Left lung (tissue), 10 donors: ENCODE data around the gene ZNF879. TPM values are rescaled to one million over a fixed set of nuclear protein-coding genes. Genes with fewer than 3 reads are reported as not detected.

Experiments
- ATAC-seq: fragments of 200-7000 bp; cut with Tn5 transposase; one replicate; pipeline ENCODE4 v1.9.1; 2020; ENCODE audit warnings: moderate library complexity
- DNase-seq, 4 donors: peaks; one replicate each; pipeline ENCODE4 v3.0.0-alpha.2; 2013 to 2020
- H3K27ac ChIP-seq, 2 donors: fragments of 200-600 bp; sonication (generic) in 1 of 2; one replicate each; pipeline versions ENCODE4 v1.5.0 to v1.8.0; 2020 to 2021
- H3K27me3 ChIP-seq, 2 donors: fragments of 200-600 bp; sonication (generic) in 1 of 2; one replicate each; pipeline versions ENCODE4 v1.5.0 to v1.8.0; 2020 to 2021
- H3K36me3 ChIP-seq, 2 donors: fragments of 200-600 bp; sonication (generic) in 1 of 2; one replicate each; pipeline versions ENCODE4 v1.5.0 to v1.8.0; 2020 to 2021
- H3K4me1 ChIP-seq, 2 donors: fragments of 200-600 bp; one replicate each; pipeline ENCODE4 v1.8.0; 2021
- H3K4me3 ChIP-seq, 2 donors: fragments of 200-600 bp; sonication (generic) in 1 of 2; one replicate each; pipeline versions ENCODE4 v1.5.0 to v1.8.0; 2020 to 2021; ENCODE audit warnings: mild to moderate bottlenecking in 1 of 2
- H3K9me3 ChIP-seq, 2 donors: fragments of 200-600 bp; sonication (generic) in 1 of 2; one replicate each; pipeline versions ENCODE4 v1.5.0 to v1.8.0; 2020 to 2021
- intact Hi-C, 2 donors: fragments of 100-400 bp; cut with DNase I; formaldehyde crosslinking; loops; one replicate each; pipeline versions ENCODE4 v1.11.2 to v1.14.2; 2022
- polyA plus RNA-seq, 6 donors: library from polyadenylated mRNA; unstranded; fragments of 120-200 nt; gene quantifications; one replicate each; pipeline ENCODE4 v1.2.1, GENCODE V29; 2013; ENCODE audit not compliant: insufficient read length in 6 of 6
- total RNA-seq, 2 donors: library from RNA; stranded (reverse); fragmentation: NEBNext Ultra II Directional; extraction: Animal tissue kit (Norgen Biotek cat#: 25700); gene quantifications; one replicate each; pipeline ENCODE4 v1.2.1, GENCODE V29; 2021
- TF ChIP-seq, protein P1 (sequence below), 2 donors: fragments of 200-600 bp; sonication (generic) in 1 of 2; IDR thresholded peaks; one replicate each; pipeline versions ENCODE4 v1.5.0 to v1.8.0; 2021; ENCODE audit warnings: antibody characterized with exemption in 2 of 2
- donor health status: DM: no; HTN: yes; CAD: no.
- donor health status: DM: no; HTN: no; CAD: no.

The ZNF879 gene
- total and polyA plus RNA-seq, 8 donors: 4.5 to 6.8 (median 4.9) TPM

DNA sequence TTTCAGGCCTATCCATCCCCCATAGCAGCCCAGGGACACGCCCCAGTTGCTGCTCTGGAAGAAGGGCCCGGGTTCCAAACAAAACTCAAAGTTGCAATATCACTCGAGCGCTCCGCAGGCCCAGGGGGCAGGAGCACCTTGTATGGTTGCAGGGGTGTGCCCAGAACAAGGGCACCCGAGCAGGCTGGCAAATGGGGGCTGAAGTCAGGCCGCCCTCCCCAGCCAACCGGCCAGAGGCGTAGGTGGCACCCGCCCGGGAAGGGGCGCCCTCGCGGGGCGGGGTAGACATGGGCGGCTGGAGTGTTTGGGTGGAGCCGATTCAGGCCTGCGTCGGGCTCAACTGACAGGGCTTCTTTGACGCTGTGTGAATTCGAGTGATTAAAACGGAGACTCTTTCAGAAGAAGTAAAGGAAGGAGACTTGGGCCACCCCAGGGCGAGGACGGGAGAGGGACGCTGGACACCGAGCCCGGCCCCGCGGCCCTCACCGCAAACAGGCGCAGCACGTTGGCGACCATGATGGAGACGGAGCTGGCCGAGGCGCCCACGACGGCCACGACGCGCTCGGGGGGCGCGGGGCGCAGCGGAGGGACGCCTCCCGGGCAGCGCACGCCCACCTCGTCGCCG is 29.5 kb upstream of the ZNF879 start:
- Histone ChIP-seq H3K4me3 (no peak overlapping the region), H3K27me3 (peaks cover 14 to 63% of the 10 kb centered on the region in 2 donors), H3K27ac (no peak overlapping the region), H3K36me3 (no peaks in the 10 kb centered on the region), H3K9me3 (peaks cover 4 to 29% of the 10 kb centered on the region in 2 donors), H3K4me1 (no peaks in the 10 kb centered on the region)
- intact Hi-C loops: no loop called here
- peak in 1 of 4 donors; percentile 65 for DNase-seq
- ATAC-seq: no peak
- TF ChIP-seq, protein P1, sequence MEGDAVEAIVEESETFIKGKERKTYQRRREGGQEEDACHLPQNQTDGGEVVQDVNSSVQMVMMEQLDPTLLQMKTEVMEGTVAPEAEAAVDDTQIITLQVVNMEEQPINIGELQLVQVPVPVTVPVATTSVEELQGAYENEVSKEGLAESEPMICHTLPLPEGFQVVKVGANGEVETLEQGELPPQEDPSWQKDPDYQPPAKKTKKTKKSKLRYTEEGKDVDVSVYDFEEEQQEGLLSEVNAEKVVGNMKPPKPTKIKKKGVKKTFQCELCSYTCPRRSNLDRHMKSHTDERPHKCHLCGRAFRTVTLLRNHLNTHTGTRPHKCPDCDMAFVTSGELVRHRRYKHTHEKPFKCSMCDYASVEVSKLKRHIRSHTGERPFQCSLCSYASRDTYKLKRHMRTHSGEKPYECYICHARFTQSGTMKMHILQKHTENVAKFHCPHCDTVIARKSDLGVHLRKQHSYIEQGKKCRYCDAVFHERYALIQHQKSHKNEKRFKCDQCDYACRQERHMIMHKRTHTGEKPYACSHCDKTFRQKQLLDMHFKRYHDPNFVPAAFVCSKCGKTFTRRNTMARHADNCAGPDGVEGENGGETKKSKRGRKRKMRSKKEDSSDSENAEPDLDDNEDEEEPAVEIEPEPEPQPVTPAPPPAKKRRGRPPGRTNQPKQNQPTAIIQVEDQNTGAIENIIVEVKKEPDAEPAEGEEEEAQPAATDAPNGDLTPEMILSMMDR (IDR thresholded peaks at IDR 0.05): no peak

DNA sequence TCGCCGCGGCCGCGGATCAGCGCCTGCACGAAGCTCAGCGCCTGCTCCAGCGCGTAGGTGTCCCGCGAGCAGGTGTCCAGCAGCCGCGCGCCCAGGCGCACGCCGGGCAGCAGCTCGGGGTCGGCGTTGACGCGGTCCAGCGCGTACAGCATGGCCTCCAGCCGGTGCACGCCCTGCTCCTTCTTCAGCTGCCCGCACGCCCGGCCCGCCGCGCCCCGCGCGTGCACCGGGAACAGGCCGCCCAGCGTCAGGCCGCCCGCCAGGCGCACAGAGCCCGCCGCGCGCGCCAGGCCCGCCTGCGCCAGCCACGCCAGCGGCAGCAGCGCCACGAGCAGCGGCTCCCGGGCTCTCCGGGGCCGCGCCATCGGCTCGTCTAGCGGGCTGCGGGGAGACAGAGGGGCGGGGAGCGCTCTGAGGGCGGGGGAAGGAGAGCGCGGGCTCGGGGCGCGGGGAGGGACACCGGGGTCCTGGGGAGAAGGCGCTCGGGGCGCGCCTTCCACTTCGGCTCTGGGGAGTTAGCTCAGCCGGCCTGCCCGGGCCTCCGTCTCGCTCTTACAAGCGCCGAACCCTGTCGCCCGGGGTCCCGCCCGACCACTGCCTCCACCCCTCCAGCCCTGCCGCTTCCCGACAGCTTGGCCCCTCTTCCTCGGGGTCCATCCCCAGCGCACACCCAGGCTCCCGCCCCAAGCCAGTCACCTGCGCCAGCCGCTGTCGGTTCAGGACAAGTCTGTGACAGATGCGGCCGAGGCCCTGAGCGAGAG is 28.8 kb upstream of the ZNF879 start, which contains the start of gene GRM6:
Gene GRM6, minus strand, starts transcription at position 741 of the 761 bp plus-strand sequence. Its CDS starts 376 bp downstream, at position 365.
- H3K9me3 ChIP-seq: peaks cover 4 to 24% of the 10 kb centered on the region in 2 donors
- H3K4me3 ChIP-seq: no peak within 1 kb of the TSS
- no peaks in the 10 kb centered on the region for H3K36me3 ChIP-seq
- TF ChIP-seq, protein P1 (IDR thresholded peaks at IDR 0.05): no peak
- H3K4me1 ChIP-seq: no peaks in the 10 kb centered on the region
- peak in 1 of 4 donors; percentile 4 for DNase-seq
- intact Hi-C loops: no loop called here
- peaks cover 14 to 63% of the 10 kb centered on the region in 2 donors for H3K27me3 ChIP-seq
- no peak within 1 kb of the TSS for H3K27ac ChIP-seq
- ATAC-seq: no peak

DNA sequence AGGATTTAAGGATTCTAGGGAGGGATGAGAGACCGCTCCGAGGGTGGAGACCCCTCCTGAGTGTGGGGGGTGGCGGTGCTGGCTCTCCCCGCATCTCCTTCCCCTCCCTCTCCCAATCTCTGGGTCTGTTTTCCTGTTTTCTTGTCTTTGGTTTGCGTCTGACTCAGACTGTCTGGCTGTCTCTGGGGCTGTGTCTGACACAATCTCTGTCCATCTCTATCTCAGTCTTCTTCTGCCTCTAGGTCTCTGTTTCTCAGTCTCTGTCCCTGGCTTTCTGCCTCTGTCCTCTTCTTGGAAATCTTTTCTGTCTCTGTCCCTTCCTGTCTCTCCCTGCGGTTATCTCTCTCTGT is 28.3 kb upstream of the ZNF879 start:
- Histone ChIP-seq H3K4me3 (no peak overlapping the region), H3K27me3 (peaks cover 14 to 63% of the 10 kb centered on the region in 2 donors), H3K9me3 (peaks cover 0 to 23% of the 10 kb centered on the region in 2 donors), H3K36me3 (no peaks in the 10 kb centered on the region), H3K27ac (no peak overlapping the region), H3K4me1 (no peaks in the 10 kb centered on the region)
- intact Hi-C loops: no loop called here
- ATAC-seq (no peak), DNase-seq (no peak)
- TF ChIP-seq, protein P1 (IDR thresholded peaks at IDR 0.05): no peak

DNA sequence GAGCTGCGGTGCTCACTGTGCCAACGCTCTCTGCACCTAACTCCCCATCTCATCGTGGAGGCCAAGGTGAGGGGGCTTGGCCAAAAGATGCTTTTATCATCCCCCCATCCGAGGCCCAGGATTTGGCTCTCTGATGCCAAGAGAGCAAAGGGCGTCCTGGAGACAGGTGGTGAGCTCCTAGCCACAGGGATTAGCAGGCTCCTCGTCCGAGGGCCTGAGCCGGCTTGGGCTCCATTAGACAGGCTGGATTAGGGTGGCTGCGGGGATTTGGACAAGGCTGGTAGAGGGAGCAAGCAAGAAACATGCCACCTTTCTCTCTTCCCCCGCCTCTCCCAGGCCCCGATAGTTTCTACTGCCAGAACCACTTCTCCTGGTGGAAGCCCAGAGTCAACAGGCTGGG is 27.4 kb upstream of the ZNF879 start:
- H3K36me3 ChIP-seq: no peaks in the 10 kb centered on the region
- no peaks in the 10 kb centered on the region for H3K4me1 ChIP-seq
- DNase-seq (no peak), ATAC-seq (no peak)
- peaks cover 14 to 60% of the 10 kb centered on the region in 2 donors for H3K27me3 ChIP-seq
- peaks cover 0 to 19% of the 10 kb centered on the region in 2 donors for H3K9me3 ChIP-seq
- H3K27ac ChIP-seq: no peak overlapping the region
- TF ChIP-seq, protein P1 (IDR thresholded peaks at IDR 0.05): no peak
- H3K4me3 ChIP-seq: no peak overlapping the region
- intact Hi-C loops: no loop called here

DNA sequence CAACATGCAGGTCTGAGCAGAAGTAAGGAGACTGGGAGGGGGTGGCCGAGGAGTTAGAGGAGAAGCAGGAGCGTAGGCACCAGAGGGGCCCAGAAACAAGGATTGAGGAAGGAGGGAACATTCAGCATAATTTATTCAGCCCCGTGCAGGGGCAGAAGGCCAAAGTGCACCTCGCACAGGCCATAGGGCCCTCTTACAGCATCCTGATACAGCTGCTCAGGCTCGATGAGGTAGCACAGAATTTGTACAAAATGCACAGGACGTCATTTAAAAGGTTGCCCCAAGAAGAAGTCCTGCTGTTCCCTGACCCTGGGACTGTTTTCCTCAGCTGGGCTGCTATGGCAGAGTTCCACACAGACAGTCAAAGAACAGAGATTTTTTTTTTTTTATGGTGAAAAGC is 26.4 kb upstream of the ZNF879 start:
- TF ChIP-seq, protein P1 (IDR thresholded peaks at IDR 0.05): no peak
- Histone ChIP-seq H3K9me3 (peaks cover 0 to 22% of the 10 kb centered on the region in 2 donors), H3K27ac (no peak overlapping the region), H3K27me3 (peaks cover 14 to 55% of the 10 kb centered on the region in 2 donors), H3K36me3 (no peaks in the 10 kb centered on the region), H3K4me1 (no peaks in the 10 kb centered on the region), H3K4me3 (no peak overlapping the region)
- ATAC-seq: no peak
- intact Hi-C loops: no loop called here
- no peak for DNase-seq
